GM21526 (cell line): ENCODE data around the gene FXYD3.

Source experiments
- ATAC-seq: cut with Tn5 transposase; IDR thresholded peaks from one replicate; pipeline ENCODE4 v1.9.1; 2021; ENCODE audit warnings: moderate library complexity; ENCODE audit not compliant: unreplicated experiment, low FRiP score

The FXYD3 gene, protein sequence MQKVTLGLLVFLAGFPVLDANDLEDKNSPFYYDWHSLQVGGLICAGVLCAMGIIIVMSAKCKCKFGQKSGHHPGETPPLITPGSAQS

DNA sequence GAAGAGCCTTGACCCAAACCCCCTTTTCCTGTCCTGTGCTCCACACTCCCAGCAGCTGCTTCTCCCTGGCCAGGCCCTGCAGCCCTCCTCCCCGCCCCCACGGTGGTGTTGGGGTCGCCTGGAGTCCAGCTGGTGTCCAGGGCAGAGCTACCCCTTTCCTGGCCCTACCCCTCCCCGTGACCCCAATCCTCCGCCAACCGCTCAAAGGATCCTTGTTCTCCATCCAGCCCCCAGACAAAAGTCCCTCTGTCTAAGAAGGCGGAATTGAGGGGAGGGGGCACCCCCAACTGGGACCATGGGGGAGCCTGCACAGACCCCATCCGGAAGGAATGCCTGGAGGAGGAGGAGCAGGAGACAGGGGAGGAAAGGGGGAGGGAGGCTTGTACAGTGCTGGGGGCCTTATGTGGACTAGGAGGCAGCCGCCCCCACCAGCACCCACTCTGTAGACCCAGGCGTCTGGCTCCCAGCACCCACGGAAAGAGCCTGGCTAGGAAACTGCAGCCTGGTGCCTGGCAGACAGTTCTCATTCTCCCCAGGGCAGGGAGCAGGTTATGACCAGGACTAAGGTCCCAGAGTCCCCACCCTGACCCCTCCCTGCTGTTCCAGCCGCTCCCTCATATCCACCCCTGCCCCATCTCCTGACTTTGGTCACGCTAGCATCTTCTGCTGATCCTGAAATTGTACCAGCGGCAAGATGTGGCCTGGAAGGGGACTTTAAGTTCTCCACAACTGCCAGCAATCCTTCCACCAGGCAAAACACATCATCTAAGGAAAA, at the start of gene FXYD3:
TSS of gene FXYD3 (plus strand) at position 647 of the 775 bp plus-strand sequence. CDS start 3,554 bp downstream, outside the sequence.
- no peak for ATAC-seq

DNA sequence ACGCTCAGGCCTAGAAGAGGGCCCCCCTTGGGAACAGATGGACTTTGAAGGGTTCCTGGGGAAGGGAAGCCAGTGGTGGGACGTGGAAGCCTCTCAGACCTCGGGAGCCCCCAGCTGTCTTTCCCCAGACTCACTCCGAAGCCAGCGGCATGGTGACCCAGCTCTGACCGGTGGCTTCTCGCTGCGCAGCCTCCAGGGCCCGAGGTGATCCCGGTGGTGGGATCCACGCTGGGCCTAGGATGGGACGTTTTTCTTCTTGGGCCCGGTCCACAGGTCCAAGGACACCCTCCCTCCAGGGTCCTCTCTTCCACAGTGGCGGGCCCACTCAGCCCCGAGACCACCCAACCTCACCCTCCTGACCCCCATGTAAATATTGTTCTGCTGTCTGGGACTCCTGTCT, 49.5 kb upstream of the FXYD3 start:
- ATAC-seq, result no peak

DNA sequence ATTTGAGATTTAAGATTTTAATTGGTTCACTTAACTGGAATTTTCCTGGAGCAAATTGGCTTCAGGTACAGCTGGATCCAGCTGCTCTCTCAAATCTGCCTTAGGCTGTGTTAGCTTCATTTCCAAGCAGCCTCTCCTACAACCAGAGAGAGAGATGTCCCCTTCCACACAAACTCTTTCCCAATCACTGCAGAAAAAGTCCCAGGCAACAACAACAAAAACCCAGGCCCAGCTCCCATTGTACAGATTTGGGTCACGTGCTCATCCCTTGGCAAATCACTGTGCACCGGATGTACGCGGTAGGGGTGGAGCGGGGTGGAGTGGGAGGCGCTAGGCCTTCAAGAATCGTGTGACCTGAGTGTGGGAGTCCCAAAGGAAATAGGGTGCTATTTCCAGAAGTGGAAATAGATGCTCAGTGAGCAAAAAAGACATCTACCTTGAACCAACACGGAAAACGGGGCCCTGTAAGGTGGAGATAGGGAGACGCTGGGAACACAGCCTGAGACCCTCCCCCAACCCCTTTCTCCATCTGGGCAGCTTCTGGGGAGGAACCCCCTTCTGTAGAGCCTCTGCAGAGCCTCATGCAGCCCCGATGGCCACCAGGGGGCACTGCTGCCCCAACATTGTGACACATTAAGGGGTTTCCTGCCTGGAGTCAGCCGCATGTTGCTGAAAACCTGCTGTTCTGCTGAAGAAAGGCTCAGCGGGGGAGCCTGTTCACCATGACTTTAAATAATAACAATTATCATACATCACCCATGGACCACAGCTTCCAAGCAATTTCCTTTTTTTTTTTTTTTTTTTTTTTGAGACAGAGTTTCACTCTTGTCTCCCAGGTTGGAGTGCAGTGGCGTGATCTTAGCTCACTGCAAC, 48.7 kb upstream of the FXYD3 start:
- peak; percentile 64 for ATAC-seq

DNA sequence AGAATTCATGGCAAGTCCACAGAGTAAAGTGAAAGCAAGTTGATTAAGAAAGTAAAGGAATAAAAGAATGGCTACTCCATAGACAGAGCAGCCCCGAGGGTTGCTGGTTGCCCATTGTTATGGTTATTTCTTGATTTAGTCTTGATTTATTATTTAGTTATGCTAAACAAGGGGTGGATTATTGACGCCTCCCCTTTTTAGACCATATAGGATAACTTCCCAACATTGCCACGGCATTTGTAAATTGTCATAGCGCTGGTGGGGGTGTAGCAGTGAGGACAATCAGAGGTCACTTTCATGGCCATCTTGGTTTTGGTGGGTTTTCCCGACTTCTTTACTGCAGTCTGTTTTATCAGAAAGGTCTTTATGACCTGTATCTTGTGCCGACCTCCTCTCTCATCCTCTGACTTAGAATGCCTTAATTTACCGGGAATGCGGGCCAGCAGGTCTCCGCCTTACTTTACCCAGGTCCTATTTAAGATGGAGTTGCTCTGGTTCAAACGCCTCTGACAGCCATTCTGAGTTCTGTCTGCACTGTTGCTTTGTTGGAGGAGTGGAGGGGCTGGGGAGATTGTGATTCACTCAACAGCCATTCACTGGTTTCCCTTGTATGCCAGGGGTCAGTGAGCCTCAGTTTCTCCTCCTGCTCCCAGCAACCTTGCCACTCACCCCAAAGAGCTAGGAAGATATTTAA, 46.5 kb upstream of the FXYD3 start:
- ATAC-seq, result no peak

DNA sequence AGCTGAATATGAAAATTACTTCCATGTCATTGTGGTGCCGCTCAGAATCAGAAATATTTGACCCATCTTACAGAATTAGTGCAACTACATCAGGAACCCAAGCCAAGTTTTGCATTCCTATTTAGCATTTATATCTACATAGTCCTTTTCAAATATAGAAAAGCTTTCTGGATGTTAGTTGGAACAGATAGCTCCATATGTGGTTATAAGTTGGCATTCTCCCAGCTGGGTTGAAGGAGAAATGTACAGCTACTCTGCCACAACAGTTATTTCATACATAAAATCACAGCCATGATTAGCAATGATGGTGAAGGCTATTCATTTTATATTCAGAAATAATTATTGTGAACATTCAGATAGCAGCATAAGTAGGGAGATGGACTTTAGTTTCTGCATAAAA, 45.9 kb upstream of the FXYD3 start:
- ATAC-seq, result no peak

DNA sequence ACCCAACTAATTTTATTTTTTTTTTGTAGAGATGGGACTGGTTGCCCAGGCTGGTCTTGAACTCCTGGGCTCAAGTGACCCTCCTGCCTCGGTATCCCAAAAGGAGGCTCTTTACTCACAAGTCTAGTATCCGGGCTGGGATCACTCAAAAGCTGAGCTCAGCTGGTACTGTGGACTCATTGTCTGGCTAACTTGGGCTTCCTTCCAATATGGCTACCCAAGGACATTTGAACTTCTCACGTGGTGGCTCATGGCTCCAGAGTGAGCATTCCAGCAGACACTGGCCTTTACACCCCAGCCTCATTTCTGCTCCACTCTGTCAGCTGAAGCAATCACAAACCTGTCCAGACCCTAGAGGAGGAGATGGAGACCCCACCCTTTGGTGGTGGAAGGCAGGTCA, 45.2 kb upstream of the FXYD3 start:
- no peak for ATAC-seq

DNA sequence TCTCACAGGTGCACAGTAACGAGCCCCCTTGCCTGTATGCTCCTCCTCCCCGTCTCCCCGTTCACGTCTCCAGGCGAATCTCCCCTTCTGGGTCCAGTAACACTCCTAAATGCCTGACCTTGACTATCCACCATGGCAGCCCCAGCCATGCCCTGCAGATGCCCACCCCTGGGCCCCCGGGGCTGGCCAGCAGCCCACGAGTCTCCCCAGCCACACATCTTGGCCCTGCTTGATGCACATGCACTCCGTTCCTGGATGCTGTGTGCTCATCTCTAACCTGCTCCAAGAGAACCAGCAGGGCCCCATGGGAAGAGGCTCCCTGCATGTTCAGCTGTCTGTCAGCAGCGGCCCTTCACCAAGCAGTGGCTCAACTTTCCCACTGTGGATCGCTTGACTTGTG, 42.1 kb upstream of the FXYD3 start:
- no peak for ATAC-seq

DNA sequence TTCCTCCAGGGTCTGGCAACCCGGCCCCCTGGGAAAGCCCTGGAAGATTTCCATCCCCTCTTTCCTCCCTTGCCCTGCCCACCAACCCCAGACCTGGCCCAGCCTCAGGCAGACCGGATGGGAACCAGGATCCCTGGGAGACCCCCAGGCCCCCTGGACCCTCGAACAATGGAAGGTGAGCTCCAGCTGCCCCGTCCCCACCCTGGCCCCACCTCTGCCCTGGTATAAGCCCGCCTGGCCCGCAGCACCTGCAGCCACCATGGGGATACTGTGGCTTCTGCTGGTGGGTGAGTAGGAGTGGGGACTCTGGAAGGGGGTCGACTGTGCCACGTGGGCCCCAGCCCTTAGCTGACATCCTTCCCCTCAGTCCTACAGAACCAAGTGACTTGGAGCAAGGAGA, 41.7 kb upstream of the FXYD3 start:
- no peak for ATAC-seq

DNA sequence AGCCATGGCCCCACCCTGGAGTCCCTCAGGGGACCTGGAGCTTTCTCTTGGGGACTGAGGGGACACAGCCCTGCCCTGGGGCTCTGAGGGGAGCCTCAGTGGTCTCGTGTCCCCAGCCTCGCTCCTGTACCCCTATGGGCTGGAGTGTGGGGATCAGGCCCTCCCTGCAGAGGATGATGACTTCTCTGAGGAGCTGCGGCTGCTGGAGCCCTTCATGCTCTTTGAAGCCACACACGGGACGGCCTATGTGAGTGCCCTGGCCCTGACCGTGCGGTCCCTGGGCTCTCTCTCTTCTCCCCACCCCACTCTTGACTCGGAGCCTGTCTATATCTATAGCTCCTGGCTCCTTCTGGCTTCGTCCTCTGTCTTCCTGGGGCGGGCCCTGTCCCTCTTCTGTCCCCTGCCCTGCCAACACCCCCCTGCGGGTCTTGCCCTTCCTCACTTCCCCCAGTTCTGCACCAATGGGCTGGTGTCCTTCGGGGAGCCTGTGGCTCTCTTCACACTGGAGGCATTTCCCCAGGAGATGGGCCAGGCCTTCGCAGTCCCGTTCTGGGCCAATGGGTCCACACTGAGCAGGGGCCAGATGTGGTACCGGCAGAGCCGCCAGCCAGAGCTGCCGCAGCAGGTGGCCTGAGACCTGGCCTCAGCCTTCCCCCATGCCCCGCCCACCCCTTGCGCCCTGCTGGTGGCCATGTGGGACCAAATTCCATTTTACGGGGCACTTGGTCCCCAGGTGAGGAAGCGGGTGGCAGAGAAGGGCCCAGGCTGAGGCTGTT, 41.0 kb upstream of the FXYD3 start:
- no peak for ATAC-seq

DNA sequence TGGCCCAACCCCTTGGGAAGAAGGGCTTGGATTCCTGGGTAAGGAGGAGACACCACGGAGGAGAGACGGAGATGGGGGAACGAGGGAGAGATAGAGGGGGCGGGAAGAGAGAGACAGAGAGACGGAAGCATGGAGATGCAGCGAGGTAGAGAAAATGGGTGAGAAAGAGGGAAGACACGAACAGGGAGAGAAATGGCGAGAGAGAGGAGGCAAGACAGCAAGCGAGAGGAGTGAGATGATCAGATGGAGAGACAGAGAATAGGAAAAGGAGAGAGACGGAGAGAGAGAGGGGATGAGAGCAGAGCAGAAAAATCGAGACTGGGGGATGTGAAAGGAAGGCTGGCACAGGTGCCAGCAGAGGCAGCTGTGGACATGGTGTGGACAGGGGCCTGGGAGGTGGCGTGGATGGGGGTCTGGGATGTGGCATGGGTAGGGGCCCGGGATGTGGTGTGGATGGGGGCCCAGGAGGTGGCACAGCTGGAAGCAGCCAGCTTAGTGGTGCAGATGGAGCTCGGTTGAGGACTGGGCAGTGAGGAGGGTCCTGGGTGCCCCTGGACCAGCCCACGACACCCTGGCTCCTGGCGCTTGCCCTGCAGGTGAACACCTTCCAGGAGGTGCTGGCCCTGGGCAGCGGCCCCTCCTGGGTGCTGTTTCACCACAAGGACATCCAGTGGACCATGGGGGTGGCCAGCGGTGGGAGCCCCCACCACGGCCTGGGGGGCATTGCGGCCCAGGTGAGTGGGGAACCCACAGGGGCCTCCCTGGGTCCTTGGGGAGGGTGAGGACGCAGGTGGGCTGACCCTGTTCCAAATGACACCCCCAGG, 40.2 kb upstream of the FXYD3 start:
- ATAC-seq, result no peak

DNA sequence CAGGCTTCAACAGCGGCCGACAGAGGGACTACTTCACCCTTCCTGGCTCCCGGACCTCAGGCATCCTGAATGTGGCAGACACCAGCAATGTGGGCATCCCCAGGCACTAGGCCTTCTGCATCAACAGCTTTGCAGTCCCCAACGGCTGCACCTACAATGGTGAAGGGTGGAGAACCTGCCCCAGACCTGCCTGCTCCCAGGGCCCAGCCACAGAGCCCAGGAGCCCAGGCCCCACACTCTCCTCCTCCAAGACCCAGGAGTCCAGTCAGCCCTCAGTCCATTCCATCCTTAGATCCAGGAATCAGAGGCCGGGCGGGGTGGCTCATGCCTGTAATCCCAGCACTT, 39.6 kb upstream of the FXYD3 start:
- ATAC-seq, result no peak

DNA sequence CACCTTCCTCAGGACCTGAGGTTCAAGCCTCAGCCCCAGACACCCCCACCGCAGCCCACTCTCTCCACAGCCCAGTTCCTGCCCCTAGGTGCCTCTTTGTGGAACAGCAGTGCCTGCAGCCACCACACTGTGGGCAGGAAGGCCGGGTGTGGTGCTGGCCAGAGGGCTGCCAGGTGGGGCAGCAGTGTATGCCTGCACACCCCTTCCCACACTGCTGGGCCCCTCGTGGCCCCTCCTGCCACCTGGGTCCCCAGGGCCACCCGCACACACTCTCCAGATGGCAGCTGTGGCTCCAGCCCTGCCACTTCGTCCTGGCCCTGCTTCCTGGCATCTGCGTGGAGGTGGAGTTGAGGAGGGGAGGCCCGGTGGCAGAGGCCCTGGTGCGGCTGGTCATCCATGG, 39.0 kb upstream of the FXYD3 start:
- no peak for ATAC-seq

DNA sequence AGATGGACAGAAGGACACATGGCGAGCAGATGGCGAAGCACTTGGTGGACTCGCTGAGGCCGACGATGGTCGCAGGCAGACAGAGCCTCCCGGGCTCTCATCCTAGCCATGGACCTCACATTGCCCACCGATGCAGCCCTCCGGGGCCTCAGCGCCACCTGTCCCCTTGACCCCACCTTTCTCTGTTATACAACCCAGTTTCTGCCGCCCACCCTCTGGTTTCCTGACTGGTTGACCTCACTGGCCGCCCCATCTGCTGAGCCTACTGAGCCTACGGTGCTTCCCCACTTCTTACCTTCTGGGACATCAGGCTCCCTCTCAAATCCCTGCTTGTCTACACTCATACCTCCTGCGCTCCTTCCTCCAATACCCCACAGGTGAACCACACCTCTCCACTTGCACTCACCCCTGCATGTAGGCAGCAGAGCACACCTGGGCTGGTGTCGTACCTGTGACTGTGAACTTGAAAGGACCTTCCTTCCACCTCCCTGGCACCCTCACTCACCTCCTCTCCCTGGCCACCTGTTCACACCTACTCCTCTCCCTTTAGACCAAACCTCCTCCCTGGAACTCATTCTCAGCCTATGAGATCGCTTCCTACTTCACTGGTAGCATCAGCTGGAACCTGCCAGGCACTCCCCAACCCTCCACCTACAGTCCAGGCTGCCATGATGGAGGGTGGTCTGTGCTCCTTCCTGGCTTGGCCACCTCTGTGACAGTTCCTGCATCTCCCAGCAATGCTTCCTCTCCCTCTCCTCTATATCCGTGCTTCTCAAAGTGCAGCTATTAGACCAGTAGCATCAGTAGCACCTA, 38.0 kb upstream of the FXYD3 start:
- ATAC-seq, result no peak

DNA sequence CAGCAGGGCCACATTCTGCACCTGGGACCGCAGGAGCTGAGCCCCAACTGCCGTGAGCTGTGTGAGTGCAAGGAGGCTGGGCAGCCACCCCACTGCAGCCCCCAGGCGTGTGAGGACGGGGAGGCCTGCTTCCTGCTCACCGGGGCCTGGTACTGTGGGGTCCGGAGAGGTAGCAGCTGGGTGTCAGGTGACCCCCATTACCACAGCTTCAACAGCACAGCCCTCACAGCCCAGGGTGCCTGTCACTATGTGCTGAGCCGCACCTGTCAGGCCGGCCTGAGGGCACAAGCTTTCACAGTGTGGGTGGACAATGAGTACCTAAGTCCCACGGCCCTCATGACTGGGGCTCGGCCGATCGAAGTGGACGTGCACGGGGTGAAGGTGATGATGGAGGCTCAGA, 35.8 kb upstream of the FXYD3 start:
- no peak for ATAC-seq

DNA sequence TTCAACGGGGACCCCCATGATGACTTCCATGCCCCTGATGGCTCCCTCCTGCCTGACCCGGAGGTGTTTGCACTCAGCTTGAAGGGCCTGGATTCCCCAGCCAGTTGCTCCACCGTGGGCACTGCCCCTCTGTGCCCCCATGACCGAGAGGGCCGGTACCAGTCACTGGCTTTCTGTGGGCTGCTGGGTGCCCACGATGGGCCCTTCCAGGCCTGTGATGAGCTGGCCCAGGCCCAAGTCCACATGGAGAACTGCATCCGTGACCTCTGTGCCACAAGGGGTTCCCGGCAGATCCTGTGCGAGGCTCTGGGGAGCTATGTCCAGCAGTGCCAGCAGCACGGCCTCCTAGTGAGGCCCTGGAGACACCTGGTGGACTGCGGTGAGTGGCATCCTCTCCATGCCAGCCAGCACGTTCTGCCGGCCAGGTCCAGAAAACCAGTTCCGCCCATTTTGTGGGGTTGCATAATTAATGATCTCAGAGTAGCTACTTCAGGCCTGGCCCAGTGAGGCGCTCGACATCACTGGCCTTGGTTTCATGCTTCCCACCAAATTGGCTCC, 34.9 kb upstream of the FXYD3 start:
- no peak for ATAC-seq

DNA sequence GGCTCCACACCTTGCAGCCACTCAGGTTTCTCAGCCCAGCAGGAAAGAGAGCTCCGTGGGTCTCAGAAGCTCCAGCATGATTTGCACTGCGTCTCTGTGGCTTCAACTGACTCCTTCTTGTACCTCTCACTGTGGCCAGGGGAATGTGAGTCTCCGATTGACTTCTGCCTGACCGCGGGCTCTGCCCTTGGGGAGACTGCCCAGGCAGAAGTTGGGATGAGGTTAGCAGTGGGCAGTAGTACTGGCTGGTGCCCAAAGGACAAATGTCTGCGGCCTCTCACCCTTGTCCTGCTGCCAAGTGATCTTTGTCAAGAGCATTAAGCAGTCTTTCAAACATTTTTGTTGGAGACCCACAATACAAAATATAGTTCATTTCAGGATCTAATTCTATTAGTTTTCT, 34.4 kb upstream of the FXYD3 start:
- no peak for ATAC-seq

DNA sequence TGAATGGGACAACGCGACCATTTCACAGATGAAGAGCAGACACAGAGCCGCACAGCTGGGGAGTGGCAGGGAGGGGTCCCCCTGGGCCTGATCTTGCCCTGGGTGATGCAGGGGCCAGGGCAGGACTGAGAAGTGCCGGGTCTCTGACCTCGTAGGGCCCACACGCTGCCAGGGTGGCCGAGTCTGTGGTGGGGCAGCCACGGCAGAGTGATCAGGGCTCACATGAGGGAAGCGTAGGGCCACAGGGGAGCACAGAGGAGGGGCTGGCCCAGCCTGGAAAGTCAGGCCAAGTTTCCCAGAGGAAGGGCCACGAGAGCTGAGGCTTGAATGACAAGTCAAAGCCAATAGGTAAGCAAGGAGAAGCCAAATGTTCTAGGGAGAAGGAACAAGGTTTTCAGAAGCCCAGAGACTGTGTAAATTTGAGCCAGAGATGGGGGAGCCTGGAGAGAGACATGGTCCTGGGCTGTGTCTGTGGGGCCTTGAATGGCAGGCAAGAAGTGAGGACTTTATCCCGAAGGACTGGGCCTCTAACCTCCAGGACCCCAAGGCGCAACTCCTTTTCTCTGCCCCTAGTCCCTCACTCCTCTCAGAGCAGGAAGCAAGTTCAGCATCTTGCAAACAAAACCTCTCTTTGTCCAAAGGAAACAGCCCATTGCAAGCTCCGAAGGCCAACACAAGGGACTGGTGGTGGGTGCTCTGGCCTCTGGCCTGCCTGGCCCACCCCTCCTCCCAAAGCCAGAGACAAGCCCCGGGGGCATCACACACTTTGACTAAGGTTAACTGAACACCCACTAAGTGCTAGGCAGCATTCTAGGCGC, 31.7 kb upstream of the FXYD3 start:
- ATAC-seq, result no peak

DNA sequence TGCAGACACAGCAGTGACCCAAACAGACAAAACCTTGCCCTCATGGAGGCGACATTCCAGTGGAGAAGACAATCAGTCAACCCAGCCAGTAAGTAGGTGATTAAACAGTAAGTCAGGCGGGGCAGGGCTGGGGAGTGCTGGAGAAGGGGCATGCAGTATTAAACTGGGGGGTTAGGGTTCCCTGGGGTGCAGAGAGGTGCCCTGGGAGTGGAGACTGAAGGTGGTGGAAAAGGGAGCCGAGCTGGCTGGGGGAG, 31.2 kb upstream of the FXYD3 start:
- ATAC-seq, result no peak
